GM23338 (cell line): ENCODE measurements around the gene PTPN21.

Source experiments
- CREB1 ChIP-seq: fragments of 250-450 bp; sonication (Bioruptor Pico); IDR thresholded peaks from 2 replicates; pipeline ENCODE4 v1.5.0; 2020; ENCODE audit warnings: low read depth, mild to moderate bottlenecking, moderate library complexity
- EZH2 ChIP-seq: fragments of 200-600 bp; sonication (generic); IDR thresholded peaks from one replicate; pipeline ENCODE4 v1.8.0; 2017; ENCODE audit warnings: antibody characterized with exemption, mild to moderate bottlenecking, low read depth; ENCODE audit not compliant: unreplicated experiment
- TF ChIP-seq, protein P1 (sequence below), 2 experiments: fragments of 200-600 bp in 1 of 2; sonication (generic) in 1 of 2; conservative IDR thresholded peaks; 2 replicates each; pipeline versions ENCODE4 v1.5.1 to v1.6.1; 2016 to 2017; ENCODE audit warnings: antibody characterized with exemption in 2 of 2, low read depth in 2 of 2, mild to moderate bottlenecking in 2 of 2, moderate library complexity in 1 of 2
- TF ChIP-seq, protein P2 (sequence below): IDR thresholded peaks from one replicate; pipeline ENCODE4 v1.6.1; 2018; ENCODE audit warnings: antibody characterized with exemption; ENCODE audit not compliant: unreplicated experiment

DNA sequence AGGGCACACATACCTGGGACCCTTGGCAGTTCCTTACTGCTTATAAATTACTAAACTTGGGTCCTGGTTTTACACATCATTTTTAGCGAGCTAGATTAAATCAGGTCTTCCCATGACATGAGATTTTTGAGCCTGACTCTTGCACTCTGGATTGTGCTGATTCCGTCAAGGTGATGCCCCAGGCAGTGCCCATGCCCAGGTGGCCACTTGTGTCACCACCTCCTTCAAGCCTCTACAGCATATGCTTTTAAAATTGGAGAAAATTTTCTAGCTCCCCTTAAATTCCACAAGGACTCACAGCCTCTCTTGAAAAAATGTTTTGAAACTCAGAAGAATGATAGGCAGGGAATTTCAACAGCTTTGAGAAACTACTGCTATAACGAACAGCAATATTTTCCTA lies 9.6 kb downstream of the PTPN21 start:
- TF ChIP-seq, protein P1, sequence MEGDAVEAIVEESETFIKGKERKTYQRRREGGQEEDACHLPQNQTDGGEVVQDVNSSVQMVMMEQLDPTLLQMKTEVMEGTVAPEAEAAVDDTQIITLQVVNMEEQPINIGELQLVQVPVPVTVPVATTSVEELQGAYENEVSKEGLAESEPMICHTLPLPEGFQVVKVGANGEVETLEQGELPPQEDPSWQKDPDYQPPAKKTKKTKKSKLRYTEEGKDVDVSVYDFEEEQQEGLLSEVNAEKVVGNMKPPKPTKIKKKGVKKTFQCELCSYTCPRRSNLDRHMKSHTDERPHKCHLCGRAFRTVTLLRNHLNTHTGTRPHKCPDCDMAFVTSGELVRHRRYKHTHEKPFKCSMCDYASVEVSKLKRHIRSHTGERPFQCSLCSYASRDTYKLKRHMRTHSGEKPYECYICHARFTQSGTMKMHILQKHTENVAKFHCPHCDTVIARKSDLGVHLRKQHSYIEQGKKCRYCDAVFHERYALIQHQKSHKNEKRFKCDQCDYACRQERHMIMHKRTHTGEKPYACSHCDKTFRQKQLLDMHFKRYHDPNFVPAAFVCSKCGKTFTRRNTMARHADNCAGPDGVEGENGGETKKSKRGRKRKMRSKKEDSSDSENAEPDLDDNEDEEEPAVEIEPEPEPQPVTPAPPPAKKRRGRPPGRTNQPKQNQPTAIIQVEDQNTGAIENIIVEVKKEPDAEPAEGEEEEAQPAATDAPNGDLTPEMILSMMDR (conservative IDR thresholded peaks at IDR 0.05; ENCODE audit: low read depth in 2 of 2) = no peak
- TF ChIP-seq, protein P2, sequence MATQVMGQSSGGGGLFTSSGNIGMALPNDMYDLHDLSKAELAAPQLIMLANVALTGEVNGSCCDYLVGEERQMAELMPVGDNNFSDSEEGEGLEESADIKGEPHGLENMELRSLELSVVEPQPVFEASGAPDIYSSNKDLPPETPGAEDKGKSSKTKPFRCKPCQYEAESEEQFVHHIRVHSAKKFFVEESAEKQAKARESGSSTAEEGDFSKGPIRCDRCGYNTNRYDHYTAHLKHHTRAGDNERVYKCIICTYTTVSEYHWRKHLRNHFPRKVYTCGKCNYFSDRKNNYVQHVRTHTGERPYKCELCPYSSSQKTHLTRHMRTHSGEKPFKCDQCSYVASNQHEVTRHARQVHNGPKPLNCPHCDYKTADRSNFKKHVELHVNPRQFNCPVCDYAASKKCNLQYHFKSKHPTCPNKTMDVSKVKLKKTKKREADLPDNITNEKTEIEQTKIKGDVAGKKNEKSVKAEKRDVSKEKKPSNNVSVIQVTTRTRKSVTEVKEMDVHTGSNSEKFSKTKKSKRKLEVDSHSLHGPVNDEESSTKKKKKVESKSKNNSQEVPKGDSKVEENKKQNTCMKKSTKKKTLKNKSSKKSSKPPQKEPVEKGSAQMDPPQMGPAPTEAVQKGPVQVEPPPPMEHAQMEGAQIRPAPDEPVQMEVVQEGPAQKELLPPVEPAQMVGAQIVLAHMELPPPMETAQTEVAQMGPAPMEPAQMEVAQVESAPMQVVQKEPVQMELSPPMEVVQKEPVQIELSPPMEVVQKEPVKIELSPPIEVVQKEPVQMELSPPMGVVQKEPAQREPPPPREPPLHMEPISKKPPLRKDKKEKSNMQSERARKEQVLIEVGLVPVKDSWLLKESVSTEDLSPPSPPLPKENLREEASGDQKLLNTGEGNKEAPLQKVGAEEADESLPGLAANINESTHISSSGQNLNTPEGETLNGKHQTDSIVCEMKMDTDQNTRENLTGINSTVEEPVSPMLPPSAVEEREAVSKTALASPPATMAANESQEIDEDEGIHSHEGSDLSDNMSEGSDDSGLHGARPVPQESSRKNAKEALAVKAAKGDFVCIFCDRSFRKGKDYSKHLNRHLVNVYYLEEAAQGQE = no peak
- TF ChIP-seq EZH2 (no peak), CREB1 (CRISPR knock-in tag) (no peak)
